NCI-H510A treated with DMSO at 0.1 percent for 48 hours (cell line): ENCODE measurements around the gene ARID5A.
"Not testable (repeated sequence)": the region's sequence is repeated elsewhere in the genome, so short reads cannot be mapped to it uniquely, and the experiment has no call there.

Experiments used
- DNase-seq: peaks from one replicate; lab custom pipeline; 2025; lab: John Stamatoyannopoulos, UW

Gene ARID5A

DNA sequence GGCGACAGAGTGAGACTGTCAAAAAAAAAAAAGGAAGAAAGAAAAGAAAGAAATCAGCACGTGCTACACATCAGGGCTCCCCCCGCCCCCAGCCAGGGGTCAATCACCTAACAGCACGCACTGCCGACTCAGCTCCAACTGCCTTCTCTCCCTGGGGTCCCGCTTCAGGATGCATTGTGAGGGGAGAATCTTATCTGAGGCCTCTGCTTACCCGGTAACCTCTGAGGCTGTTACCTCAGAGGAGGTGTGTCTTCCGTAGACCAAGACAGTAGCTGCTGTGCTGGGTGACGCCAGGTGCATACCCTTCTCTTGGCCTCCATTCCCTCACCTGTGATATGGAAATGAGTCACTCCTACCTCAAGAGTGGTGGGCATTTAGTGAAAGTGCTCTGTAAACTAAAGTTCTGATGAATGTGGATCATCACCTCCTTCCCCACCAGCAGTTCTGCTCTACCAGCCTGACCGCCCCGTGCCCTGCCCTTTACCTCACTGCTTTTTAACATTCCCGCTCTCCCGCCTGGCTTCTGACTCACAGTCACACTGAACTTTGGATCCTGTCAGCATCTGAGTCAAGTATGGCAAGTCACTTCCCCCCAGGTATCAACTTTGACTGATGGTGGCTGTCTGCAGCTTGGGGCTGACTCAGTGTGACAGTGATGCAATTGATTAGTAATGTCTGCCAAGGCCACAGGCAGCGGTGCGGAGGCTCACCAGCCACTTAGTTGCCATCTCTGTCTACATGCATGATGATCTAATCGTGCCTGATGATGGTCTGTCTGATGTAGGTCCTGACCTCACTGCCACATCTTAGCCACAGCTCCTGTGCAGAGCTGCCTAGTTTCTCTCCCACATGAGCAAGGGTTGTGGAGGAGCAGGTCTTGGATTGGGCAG is 20.1 kb downstream of the ARID5A start:
- no peak for DNase-seq

GRCh38 chr2:96557421-96557820 is 20.9 kb downstream of the ARID5A start:
- not testable (repeated sequence) for DNase-seq

- DNase-seq: no peak
Observed at GRCh38 chr2:96558061-96558460, 21.5 kb downstream of the ARID5A start.

DNA sequence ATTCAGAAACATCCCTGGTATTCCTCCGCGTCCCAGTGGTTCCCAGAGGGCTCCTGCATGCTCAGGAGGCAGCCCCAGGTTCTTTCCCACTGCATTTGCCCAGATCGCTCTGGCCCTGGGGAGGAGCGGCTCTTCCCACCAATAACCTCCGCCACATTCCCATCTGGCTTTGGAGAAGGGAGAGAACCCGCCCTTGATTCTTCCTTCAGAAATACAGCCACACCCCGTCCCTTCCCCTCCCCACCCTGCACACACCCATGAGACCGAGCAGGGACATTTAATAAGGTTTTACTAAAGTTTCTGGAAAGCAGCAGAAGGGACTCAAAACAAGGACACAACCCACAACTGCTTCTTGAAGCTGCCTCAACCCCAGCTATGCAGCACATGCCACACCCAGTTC is 21.9 kb downstream of the ARID5A start:
- no peak for DNase-seq

GRCh38 chr2:96564026-96564425 is 27.5 kb downstream of the ARID5A start:
- no peak for DNase-seq

DNA sequence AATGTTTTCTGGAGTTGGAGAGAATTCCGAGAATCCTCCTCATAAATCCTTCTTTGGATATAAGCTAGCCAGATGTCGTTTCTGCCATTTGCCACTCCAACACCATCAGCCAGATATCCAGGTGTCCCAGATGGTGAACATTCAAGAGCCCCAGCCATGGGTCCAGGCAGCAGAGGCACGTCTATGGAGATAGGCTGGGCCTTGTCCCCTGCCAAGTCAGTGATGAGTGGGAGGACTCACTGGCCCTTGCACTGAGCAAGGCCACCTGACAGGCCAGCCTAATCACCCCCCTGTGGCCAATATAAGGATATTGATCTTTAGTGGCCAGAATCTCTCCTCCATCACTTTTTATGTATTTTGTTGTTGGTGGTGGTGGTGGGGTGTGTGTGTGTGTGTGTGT is 28.0 kb downstream of the ARID5A start:
- DNase-seq: no peak

DNA sequence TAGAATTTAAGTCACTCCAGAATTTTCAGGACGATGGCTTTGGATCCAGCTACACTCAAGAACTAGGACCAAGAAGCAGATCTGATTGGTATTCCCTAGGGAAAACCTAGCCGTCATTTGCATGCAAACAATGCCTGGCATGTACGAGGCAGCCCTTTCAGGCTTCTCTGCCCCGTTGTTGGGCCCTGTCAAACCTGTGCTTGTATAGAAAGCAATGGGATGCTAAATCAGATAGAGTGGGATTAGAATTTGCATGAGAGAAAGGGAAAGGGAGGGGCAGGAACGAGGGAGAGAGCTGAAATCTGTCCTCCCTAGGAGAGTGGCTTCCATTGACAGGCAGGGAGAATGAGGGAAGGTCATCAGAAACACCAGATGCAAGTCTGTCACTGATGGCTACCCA is 28.6 kb downstream of the ARID5A start:
- no peak for DNase-seq

GRCh38 chr2:96568094-96568493 is 31.5 kb downstream of the ARID5A start:
- DNase-seq: no peak

GRCh38 chr2:96574364-96574763 is 37.8 kb downstream of the ARID5A start:
- DNase-seq: no peak

DNA sequence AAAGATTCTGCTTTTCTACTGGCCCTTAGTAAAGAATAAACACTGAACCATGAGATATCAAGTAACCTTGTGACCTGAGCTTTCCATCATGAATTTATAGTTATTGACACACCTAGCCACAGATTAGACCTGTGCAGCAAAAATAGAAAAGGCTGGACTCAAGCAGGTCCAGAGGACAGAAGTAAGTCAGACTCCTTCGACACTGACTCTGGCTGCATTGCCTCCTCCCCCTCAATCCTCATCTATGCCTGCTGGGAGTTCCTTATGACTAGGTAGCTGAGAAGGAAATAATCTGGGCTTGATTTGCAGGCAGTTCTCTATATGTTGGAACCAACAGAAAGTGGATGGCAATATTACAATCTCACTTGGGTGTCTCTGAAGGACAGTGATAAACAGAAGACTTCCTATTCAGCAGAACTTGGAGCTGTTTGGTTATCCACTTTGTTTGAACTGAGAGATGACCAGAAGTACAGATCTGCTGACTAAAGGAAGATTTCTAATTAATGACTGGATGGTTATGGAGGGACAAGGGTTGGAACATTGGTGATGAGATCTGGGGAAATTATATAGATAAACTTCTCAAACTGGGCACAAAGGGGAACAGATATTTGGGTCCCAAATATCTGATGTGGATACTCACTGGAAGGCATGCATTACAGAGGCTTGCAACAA is 39.4 kb downstream of the ARID5A start:
- no peak for DNase-seq

DNA sequence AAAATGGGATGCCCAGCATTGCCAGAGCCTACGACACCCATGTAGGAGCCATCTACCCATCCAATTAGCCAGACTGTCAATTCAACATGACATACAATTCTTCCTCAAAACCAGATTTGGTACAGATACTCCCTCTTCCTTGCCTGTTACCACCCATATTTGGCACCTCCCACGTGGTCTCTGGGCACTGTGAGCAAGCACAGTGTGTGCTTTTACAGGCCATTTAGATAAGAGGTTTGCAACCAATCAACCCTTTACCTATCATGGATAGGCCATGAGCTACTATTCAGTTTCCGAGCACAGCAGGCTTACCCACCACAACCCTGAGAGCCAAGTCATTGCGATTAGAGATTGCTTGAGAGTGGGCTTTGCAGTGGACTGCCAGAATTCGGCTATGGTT is 40.9 kb downstream of the ARID5A start:
- no peak for DNase-seq

DNA sequence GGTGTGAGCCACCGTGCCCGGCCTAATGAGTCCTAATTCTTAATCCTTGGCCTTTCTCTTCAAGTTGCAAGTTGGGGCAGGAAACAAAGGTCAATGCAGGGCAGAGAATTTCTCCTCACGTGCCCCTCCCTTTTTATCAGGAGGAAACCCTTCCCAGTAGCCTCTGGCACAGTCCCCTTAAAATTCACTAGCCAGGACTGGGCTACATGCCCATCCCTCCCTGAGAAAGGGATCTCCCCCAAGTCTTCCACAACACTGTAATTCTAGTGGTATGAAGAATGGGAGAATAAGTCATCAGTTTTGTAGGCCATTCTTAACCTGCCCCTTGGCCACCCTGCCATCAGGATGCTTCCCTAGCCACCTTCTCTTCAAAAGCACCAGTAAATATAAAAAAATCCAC is 42.2 kb downstream of the ARID5A start:
- no peak for DNase-seq

DNA sequence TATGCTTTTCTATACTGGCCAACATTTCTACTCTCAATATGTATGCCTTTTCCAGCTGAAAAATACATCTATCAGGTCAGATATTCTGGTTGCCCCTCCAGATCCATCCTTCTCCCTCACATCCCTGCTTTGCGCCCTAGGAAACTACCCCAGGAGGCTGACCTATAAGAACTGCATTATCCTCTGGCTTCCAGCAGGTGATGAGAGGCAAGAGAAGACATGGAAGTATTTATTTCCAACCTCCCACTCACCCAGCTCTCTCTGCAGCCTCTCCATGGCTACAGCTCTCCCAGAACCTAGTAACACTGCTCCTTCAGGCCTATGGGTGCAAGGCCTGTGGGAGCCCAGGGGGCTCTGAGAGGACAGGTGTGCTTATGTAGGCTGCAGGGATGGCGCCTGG is 42.9 kb downstream of the ARID5A start:
- no peak for DNase-seq

DNA sequence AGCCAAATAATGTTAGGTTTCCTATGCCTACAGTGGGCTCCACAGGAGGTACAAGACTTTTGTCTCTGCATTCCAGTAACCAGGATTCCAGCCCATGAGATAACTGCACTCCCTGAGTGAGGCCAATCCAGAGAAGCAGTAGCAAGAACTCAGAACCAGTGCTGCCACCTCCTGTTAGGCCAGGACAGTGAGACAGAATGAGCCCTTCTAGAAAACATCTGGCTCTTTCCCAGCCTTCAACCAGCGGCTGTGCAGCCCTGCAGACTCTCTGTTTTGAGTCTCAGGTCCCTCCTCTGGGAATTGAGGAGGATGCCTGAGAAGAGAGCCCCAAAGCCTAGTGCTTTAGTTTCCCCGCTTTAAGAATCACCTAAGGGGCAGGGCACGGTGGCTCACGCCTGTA is 44.2 kb downstream of the ARID5A start:
- peak; percentile 2 for DNase-seq

- no peak for DNase-seq
Observed at GRCh38 chr2:96584017-96584416, 47.5 kb downstream of the ARID5A start.

GRCh38 chr2:96587843-96588242 is 51.3 kb downstream of the ARID5A start:
- DNase-seq: no peak

DNA sequence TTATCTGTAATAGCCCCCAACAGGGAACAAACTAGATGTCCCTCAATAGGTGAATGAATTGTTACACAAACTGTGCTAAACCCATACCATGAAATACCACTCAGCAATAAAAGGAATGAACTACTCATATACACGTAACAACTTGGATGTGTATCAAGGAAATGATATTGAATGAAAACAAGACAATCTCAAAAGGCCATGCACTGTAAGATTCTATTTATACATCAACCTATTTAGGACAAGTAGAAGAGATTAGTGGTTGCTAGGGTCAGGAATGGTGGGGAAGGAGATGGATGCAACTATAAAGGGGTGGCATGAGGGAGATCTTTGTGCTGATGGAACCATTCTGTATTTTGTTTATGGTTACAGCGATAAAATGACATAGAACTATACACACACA is 54.5 kb downstream of the ARID5A start:
- DNase-seq: no peak

DNA sequence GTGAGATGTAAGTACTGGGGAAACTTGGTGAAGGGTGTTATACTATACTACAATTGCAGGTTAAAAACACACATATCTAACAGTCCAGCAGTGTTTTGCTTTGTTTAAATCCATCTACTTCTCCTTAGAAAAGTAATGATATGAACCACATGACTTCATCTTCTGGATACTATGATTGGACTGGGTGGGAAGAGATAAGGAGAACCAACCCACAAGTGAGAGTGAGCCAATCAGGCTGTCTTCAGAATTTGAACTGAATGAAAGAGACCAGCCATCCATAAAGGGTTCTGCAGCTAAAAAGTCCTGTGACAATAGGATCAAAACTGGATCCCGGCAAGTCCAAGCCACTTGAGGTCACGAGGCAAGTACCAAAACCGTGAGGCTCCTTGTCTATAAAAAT is 54.9 kb downstream of the ARID5A start:
- DNase-seq: no peak

GRCh38 chr2:96594282-96594681 is 57.7 kb downstream of the ARID5A start:
- DNase-seq: no peak

DNA sequence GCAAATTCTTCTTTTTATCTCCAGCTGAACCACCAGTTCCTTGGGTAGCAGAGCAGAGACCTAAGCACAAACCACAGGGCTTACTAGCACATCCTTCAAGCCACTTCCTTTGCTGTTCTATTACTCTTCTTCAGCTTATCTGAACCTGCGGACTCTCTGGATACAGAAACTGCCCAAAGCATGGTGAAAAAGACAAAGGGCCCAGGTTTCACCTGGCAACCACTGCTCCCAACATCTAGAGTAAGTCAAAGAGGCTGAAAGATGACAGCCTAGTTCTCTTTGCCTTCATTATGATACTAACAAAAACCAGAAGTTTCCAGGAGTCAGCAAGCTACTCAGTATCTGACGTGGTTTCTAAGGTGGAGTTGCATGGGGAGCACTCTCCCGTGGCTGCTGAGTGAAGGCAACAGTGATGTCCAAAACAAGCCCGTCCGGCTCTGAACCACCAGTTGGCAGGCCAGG is 58.2 kb downstream of the ARID5A start:
- no peak for DNase-seq

- no peak for DNase-seq
Observed at GRCh38 chr2:96596596-96596995, 60.0 kb downstream of the ARID5A start.

GRCh38 chr2:96599941-96600340 is 63.4 kb downstream of the ARID5A start:
- DNase-seq: no peak
